IMR-90 (cell line): ENCODE measurements around the gene UCP1. TPM values are rescaled to one million over a fixed set of nuclear protein-coding genes. Genes with fewer than 3 reads are reported as not detected.

Experiments
- ATAC-seq: fragments of 200-7000 bp; cut with Tn5 transposase; 2 replicates; pipeline ENCODE4 v1.9.1; 2020; ENCODE audit warnings: low read depth, mild to moderate bottlenecking, moderate library complexity
- BruUV-seq: library from RNA; stranded (reverse); fragments of 400-500 nt; replicated peaks from 2 replicates; lab custom pipeline; 2021; lab: Mats Ljungman, UMichigan
- CTCF ChIA-PET: fragments of 300-600 bp; formaldehyde crosslinking; extraction: SDS; loops from one replicate; lab custom pipeline; 2021; ENCODE audit warnings: antibody characterized with exemption; lab: Yijun Ruan, JAX
- POLR2A ChIA-PET: fragments of 300-600 bp; sonication (Branson Sonifier 250); formaldehyde crosslinking; loops from one replicate; lab custom pipeline; 2022; ENCODE audit warnings: antibody characterized with exemption; ENCODE audit not compliant: unreplicated experiment; lab: Charles Lee
- DNase-seq: peaks from one replicate; pipeline ENCODE4 v3.0.0; 2013
- H2AFZ ChIP-seq: replicated peaks from 2 replicates; pipeline ENCODE3; 2013; ENCODE audit warnings: low read length, mild to moderate bottlenecking; ENCODE audit not compliant: poor library complexity
- H2AK5ac ChIP-seq: 2 replicates; pipeline ENCODE4 v1.6.1; 2013; ENCODE audit warnings: low read depth, low read length, inconsistent platforms
- H2AK9ac ChIP-seq: replicated peaks from 2 replicates; pipeline ENCODE3; 2013; ENCODE audit warnings: mild to moderate bottlenecking, low read depth, low read length, moderate library complexity; ENCODE audit not compliant: poor library complexity
- H2BK120ac ChIP-seq: 2 replicates; pipeline ENCODE4 v1.6.1; 2013; ENCODE audit warnings: low read depth, low read length, inconsistent platforms
- H2BK15ac ChIP-seq: 3 replicates; pipeline ENCODE4 v1.6.1; 2013; ENCODE audit warnings: low read depth, low read length, inconsistent platforms
- H2BK20ac ChIP-seq: 2 replicates; pipeline ENCODE4 v1.6.1; 2013; ENCODE audit warnings: low read depth, mild to moderate bottlenecking, inconsistent platforms, low read length, moderate library complexity
- H2BK5ac ChIP-seq: 2 replicates; pipeline ENCODE4 v1.6.1; 2013; ENCODE audit warnings: mild to moderate bottlenecking, low read depth, low read length, inconsistent platforms; ENCODE audit not compliant: poor library complexity, severe bottlenecking
- H3K14ac ChIP-seq: replicated peaks from 2 replicates; pipeline ENCODE4 v1.6.1; 2013; ENCODE audit warnings: low read depth, low read length, inconsistent platforms
- H3K18ac ChIP-seq: 2 replicates; pipeline ENCODE4 v1.6.1; 2013; ENCODE audit warnings: low read depth, low read length, control low read depth
- H3K23ac ChIP-seq: 2 replicates; pipeline ENCODE4 v1.6.1; 2013; ENCODE audit warnings: low read depth, low read length, inconsistent platforms
- H3K27ac ChIP-seq: 2 replicates; pipeline ENCODE4 v1.5.1; 2013; ENCODE audit warnings: mild to moderate bottlenecking, control low read depth, low read length; ENCODE audit not compliant: insufficient read depth
- H3K27me3 ChIP-seq: 2 replicates; pipeline ENCODE4 v1.6.1; 2013; ENCODE audit warnings: low read length; ENCODE audit not compliant: control insufficient read depth, insufficient read depth
- H3K36me3 ChIP-seq: 2 replicates; pipeline ENCODE4 v1.6.1; 2013; ENCODE audit warnings: low read length, mixed read lengths; ENCODE audit not compliant: control insufficient read depth, insufficient read depth
- H3K4ac ChIP-seq: 2 replicates; pipeline ENCODE4 v1.6.1; 2013; ENCODE audit warnings: low read depth, low read length, inconsistent platforms
- H3K4me1 ChIP-seq: 2 replicates; pipeline ENCODE4 v1.6.1; 2013; ENCODE audit warnings: low read length, mixed read lengths; ENCODE audit not compliant: control insufficient read depth, insufficient read depth
- H3K4me2 ChIP-seq: 2 replicates; pipeline ENCODE4 v1.6.1; 2013; ENCODE audit warnings: low read depth, mild to moderate bottlenecking, control low read depth, low read length, moderate library complexity
- H3K4me3 ChIP-seq: 2 replicates; pipeline ENCODE4 v1.5.1; 2013; ENCODE audit warnings: low read depth, mild to moderate bottlenecking, control low read depth, low read length, moderate library complexity; ENCODE audit not compliant: insufficient read depth
- H3K56ac ChIP-seq: 2 replicates; pipeline ENCODE4 v1.6.1; 2013; ENCODE audit warnings: low read length, inconsistent platforms; ENCODE audit not compliant: insufficient read depth; ENCODE audit errors: extremely low read depth
- H3K79me1 ChIP-seq, 2 experiments: 2 replicates each; pipeline ENCODE4 v1.6.1; 2013; ENCODE audit warnings: low read length in 2 of 2, inconsistent platforms in 1 of 2, low read depth in 1 of 2
- H3K9ac ChIP-seq: 2 replicates; pipeline ENCODE4 v1.6.1; 2013; ENCODE audit warnings: low read depth, low read length, control low read depth
- H3K9me1 ChIP-seq: 2 replicates; pipeline ENCODE4 v1.6.1; 2013; ENCODE audit warnings: low read length, inconsistent platforms; ENCODE audit not compliant: insufficient read depth
- H3K9me3 ChIP-seq: 2 replicates; pipeline ENCODE4 v1.6.1; 2013; ENCODE audit warnings: low read length; ENCODE audit not compliant: control insufficient read depth, insufficient read depth
- H4K20me1 ChIP-seq: 2 replicates; pipeline ENCODE4 v1.6.1; 2013; ENCODE audit warnings: low read length, inconsistent platforms; ENCODE audit not compliant: insufficient read depth
- H4K5ac ChIP-seq: 2 replicates; pipeline ENCODE4 v1.6.1; 2013; ENCODE audit warnings: mild to moderate bottlenecking, low read depth, low read length, control low read depth
- H4K8ac ChIP-seq, 2 experiments: 2 replicates each; pipeline ENCODE4 v1.6.1; 2013; ENCODE audit warnings: low read depth in 2 of 2, low read length in 2 of 2, control low read depth in 1 of 2, inconsistent platforms in 1 of 2
- H4K91ac ChIP-seq: 2 replicates; pipeline ENCODE4 v1.6.1; 2013; ENCODE audit warnings: low read depth, low read length, inconsistent platforms; ENCODE audit not compliant: insufficient read depth
- BHLHE40 ChIP-seq: fragments of 150-350 bp; IDR thresholded peaks from 2 replicates; pipeline ENCODE4 v1.6.1; 2016; ENCODE audit warnings: mild to moderate bottlenecking, low read depth, low read length
- CEBPB ChIP-seq: IDR thresholded peaks from 2 replicates; pipeline ENCODE4 v1.6.1; 2012; ENCODE audit warnings: low read depth, low read length, improper control_type of control experiment
- FOS ChIP-seq: fragments of 150-350 bp; IDR thresholded peaks from 2 replicates; pipeline ENCODE4 v1.6.1; 2016; ENCODE audit warnings: low read depth, low read length
- MAFK ChIP-seq: IDR thresholded peaks from 2 replicates; pipeline ENCODE4 v1.6.1; 2012; ENCODE audit warnings: low read depth, low read length, improper control_type of control experiment
- MAZ ChIP-seq: IDR thresholded peaks from 2 replicates; pipeline ENCODE4 v1.6.1; 2012; ENCODE audit warnings: low read depth, mild to moderate bottlenecking, low read length, improper control_type of control experiment, moderate library complexity, borderline replicate concordance
- MXI1 ChIP-seq: IDR thresholded peaks from 2 replicates; pipeline ENCODE4 v1.6.1; 2012; ENCODE audit warnings: low read depth, mild to moderate bottlenecking, low read length, moderate library complexity, borderline replicate concordance
- NFE2L2 ChIP-seq: fragments of 150-350 bp; IDR thresholded peaks from 2 replicates; pipeline ENCODE4 v1.6.1; 2016; ENCODE audit warnings: low read depth, mild to moderate bottlenecking, low read length
- POLR2A ChIP-seq: IDR thresholded peaks from 2 replicates; pipeline ENCODE4 v1.6.1; 2012; ENCODE audit warnings: mild to moderate bottlenecking, low read depth, low read length
- RCOR1 ChIP-seq: IDR thresholded peaks from 2 replicates; pipeline ENCODE4 v1.6.1; 2012; ENCODE audit warnings: mild to moderate bottlenecking, low read length, improper control_type of control experiment; ENCODE audit not compliant: insufficient replicate concordance
- RFX5 ChIP-seq: IDR thresholded peaks from 2 replicates; pipeline ENCODE4 v1.8.0; 2012; ENCODE audit warnings: low read depth, mild to moderate bottlenecking, low read length, moderate library complexity
- WGBS, 2 experiments: methylation state at CpG; one replicate each; pipeline versions ENCODE4 v1.1.5 to v1.1.7; 2013; ENCODE audit warnings: missing lambda C conversion rate in 2 of 2; ENCODE audit not compliant: insufficient read length in 1 of 2; ENCODE audit errors: extremely low coverage in 2 of 2; 5-methylcytosine and 5-hydroxymethylcytosine counted together
- dilution Hi-C: fragments of 300-500 bp; cut with HindIII; formaldehyde crosslinking; loops from one replicate; pipeline ENCODE4 v1.14.3; 2018; ENCODE audit warnings: low sequenced_read_pairs; ENCODE audit not compliant: unreplicated experiment
- in situ Hi-C: fragments of 300-500 bp; cut with MboI; formaldehyde crosslinking; loops from 3 replicates; pipeline ENCODE4 v1.14.3; 2019; ENCODE audit warnings: low sequenced_read_pairs, inconsistent platforms, mixed read lengths
- intact Hi-C: fragments of 100-400 bp; cut with micrococcal nuclease; formaldehyde crosslinking; loops from 2 replicates; pipeline ENCODE4 v1.10.0; 2022
- polyA plus RNA-seq, 3 experiments: library from polyadenylated mRNA; depleted of rRNA; stranded (reverse); fragments of >200 nt; gene quantifications; 2 replicates each; pipeline ENCODE4 v1.2.3, GENCODE V29; 2012; ENCODE audit warnings: low replicate concordance in 1 of 3
- total RNA-seq: library from RNA; depleted of rRNA; stranded (reverse); fragments of >200 nt; gene quantifications from 2 replicates; pipeline ENCODE4 v1.2.3, GENCODE V29; 2012
- TF ChIP-seq, protein P1 (sequence below): fragments of 150-350 bp; IDR thresholded peaks from 2 replicates; pipeline ENCODE4 v1.6.1; 2017; ENCODE audit warnings: mild to moderate bottlenecking, antibody characterized with exemption, low read length, low read depth
- TF ChIP-seq, protein P2 (sequence below): fragments of 150-350 bp; IDR thresholded peaks from 2 replicates; pipeline ENCODE4 v1.6.1; 2016; ENCODE audit warnings: low read depth, mild to moderate bottlenecking, low read length, moderate library complexity, borderline replicate concordance
- TF ChIP-seq, protein P3 (sequence below): conservative IDR thresholded peaks from 2 replicates; pipeline ENCODE4 v1.5.1; 2012; ENCODE audit warnings: mild to moderate bottlenecking, low read depth, low read length, improper control_type of control experiment

UCP1 gene
- total and polyA plus RNA-seq, 2 of the 4 experiments (the other 2 are of a cell fraction) = not detected

DNA sequence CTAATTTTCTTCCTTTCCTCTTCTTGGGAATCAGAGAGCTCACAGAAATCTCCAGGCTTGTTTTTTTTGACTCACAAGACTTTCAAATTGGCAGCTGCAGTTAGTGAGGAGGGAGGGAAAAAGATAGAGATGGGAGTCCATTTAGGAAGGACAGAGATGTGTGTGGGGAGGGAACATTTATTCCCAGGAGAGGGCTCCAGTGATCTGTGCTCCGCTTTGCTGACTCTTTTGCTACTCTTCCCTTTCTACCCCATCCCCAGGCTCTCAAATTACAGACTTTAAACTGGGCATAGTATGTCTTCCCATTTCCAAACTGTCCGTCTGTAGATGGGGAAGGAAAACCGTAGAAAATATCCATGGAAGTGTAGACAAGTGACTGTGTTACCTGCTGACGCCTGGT, 39.1 kb upstream of the UCP1 start:
- BruUV-seq = no TSS peak
- no peak overlapping the region for H3K4ac ChIP-seq
- peaks cover 15% of the 10 kb centered on the region for H3K27me3 ChIP-seq
- no peak overlapping the region for H3K4me2 ChIP-seq
- H4K20me1 ChIP-seq = no peaks in the 10 kb centered on the region
- H2BK5ac ChIP-seq = no peak overlapping the region
- H3K56ac ChIP-seq = no peak overlapping the region
- no peak overlapping the region for H2BK120ac ChIP-seq
- CTCF ChIA-PET = interaction anchor here (1.2 kb wide), 1 partner anchor 234 kb away, joined by 3 read pairs; the partner anchor contains the start of gene SCOC
- no peak overlapping the region for H2AK5ac ChIP-seq
- no peak overlapping the region for H3K14ac ChIP-seq
- H3K27ac ChIP-seq = no peak overlapping the region
- H3K79me1 ChIP-seq = no peaks in the 10 kb centered on the region
- H3K9me3 ChIP-seq = no peaks in the 10 kb centered on the region
- no peaks in the 10 kb centered on the region for H3K9me1 ChIP-seq
- no peak overlapping the region for H2BK20ac ChIP-seq
- in situ Hi-C loops (loop anchor here (10.0 to 25.0 kb wide), 2 partner anchors 243 to 596 kb away; no protein-coding TSS in a partner anchor), dilution Hi-C loops (no loop called here), intact Hi-C loops (loop anchor here (5.0 kb wide), 1 partner anchor 951 kb away; no protein-coding TSS in a partner anchor)
- no peaks in the 10 kb centered on the region for H3K4me1 ChIP-seq
- no peak overlapping the region for H2AK9ac ChIP-seq
- no peak overlapping the region for H2BK15ac ChIP-seq
- H3K18ac ChIP-seq = no peak overlapping the region
- ATAC-seq (no peak), DNase-seq (no peak)
- no peaks in the 10 kb centered on the region for H3K36me3 ChIP-seq
- no peak overlapping the region for H4K91ac ChIP-seq
- no peak overlapping the region for H2AFZ ChIP-seq
- no peak overlapping the region for H3K23ac ChIP-seq
- no peak overlapping the region for H4K5ac ChIP-seq
- POLR2A ChIA-PET = no interaction called here
- no peak overlapping the region for H4K8ac ChIP-seq
- H3K4me3 ChIP-seq = no peak overlapping the region
- WGBS, 2 experiments = 71% methylated on average over 1 of the region's 4 CpGs; no CpG with 5 or more reads in 1 of the 2 experiments
- no peak overlapping the region; the same call in 1 of the 2 replicates for H3K9ac ChIP-seq
- TF ChIP-seq, protein P1, sequence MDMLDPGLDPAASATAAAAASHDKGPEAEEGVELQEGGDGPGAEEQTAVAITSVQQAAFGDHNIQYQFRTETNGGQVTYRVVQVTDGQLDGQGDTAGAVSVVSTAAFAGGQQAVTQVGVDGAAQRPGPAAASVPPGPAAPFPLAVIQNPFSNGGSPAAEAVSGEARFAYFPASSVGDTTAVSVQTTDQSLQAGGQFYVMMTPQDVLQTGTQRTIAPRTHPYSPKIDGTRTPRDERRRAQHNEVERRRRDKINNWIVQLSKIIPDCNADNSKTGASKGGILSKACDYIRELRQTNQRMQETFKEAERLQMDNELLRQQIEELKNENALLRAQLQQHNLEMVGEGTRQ = no peak
- TF ChIP-seq POLR2A (no peak), MXI1 (no peak), MAZ (no peak), FOS (no peak), BHLHE40 (no peak), CEBPB (no peak), RFX5 (no peak), MAFK (no peak), NFE2L2 (no peak), RCOR1 (no peak)
- TF ChIP-seq, protein P2, sequence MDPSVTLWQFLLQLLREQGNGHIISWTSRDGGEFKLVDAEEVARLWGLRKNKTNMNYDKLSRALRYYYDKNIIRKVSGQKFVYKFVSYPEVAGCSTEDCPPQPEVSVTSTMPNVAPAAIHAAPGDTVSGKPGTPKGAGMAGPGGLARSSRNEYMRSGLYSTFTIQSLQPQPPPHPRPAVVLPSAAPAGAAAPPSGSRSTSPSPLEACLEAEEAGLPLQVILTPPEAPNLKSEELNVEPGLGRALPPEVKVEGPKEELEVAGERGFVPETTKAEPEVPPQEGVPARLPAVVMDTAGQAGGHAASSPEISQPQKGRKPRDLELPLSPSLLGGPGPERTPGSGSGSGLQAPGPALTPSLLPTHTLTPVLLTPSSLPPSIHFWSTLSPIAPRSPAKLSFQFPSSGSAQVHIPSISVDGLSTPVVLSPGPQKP = no peak
- TF ChIP-seq, protein P3, sequence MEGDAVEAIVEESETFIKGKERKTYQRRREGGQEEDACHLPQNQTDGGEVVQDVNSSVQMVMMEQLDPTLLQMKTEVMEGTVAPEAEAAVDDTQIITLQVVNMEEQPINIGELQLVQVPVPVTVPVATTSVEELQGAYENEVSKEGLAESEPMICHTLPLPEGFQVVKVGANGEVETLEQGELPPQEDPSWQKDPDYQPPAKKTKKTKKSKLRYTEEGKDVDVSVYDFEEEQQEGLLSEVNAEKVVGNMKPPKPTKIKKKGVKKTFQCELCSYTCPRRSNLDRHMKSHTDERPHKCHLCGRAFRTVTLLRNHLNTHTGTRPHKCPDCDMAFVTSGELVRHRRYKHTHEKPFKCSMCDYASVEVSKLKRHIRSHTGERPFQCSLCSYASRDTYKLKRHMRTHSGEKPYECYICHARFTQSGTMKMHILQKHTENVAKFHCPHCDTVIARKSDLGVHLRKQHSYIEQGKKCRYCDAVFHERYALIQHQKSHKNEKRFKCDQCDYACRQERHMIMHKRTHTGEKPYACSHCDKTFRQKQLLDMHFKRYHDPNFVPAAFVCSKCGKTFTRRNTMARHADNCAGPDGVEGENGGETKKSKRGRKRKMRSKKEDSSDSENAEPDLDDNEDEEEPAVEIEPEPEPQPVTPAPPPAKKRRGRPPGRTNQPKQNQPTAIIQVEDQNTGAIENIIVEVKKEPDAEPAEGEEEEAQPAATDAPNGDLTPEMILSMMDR = no peak
